HFFc6 (cell line): ENCODE measurements around the gene MRAP2. TPM values are rescaled to one million over a fixed set of nuclear protein-coding genes. Genes with fewer than 3 reads are reported as not detected.
"Not testable (repeated sequence)": the region's sequence is repeated elsewhere in the genome, so short reads cannot be mapped to it uniquely, and the experiment has no call there.

Source experiments
- DNase-seq: peaks from one replicate; pipeline ENCODE4 v3.0.0-alpha.2; 2018
- H3K27ac Mint-ChIP-seq: 2 replicates; pipeline ENCODE4 v1.8.0; 2020; ENCODE audit warnings: mild to moderate bottlenecking, mixed read lengths
- H3K27me3 Mint-ChIP-seq: 2 replicates; pipeline ENCODE4 v1.8.0; 2021; ENCODE audit warnings: mild to moderate bottlenecking, moderate library complexity, mixed read lengths; ENCODE audit not compliant: insufficient read depth
- H3K36me3 Mint-ChIP-seq: 2 replicates; pipeline ENCODE4 v1.8.0; 2021; ENCODE audit warnings: low read depth, mixed read lengths
- H3K4me1 Mint-ChIP-seq: 2 replicates; pipeline ENCODE4 v1.8.0; 2020; ENCODE audit warnings: low read depth, mixed read lengths
- H3K4me3 Mint-ChIP-seq: 2 replicates; pipeline ENCODE4 v1.8.0; 2020; ENCODE audit warnings: mild to moderate bottlenecking, moderate library complexity, mixed read lengths
- H3K9me3 Mint-ChIP-seq: 2 replicates; pipeline ENCODE4 v1.8.0; 2020; ENCODE audit warnings: mild to moderate bottlenecking, mixed read lengths
- total RNA-seq, 6 experiments: library from RNA; stranded (reverse); fragmentation: NEBNext Ultra II Directional; extraction: Animal tissue kit (Norgen Biotek cat#: 25700); gene quantifications; 2 replicates in 1 of 6; 3 replicates in 5 of 6; pipeline ENCODE4 v1.2.3, GENCODE V29; 2021
- TF ChIP-seq, protein P1 (sequence below): fragments of 200-600 bp; sonication (generic); IDR thresholded peaks from 2 replicates; pipeline ENCODE4 v1.5.0; 2021; ENCODE audit warnings: antibody characterized with exemption, mild to moderate bottlenecking

MRAP2 gene
- total RNA-seq, 6 experiments from 2014 or later: 0.07 TPM; not detected in 5

DNA sequence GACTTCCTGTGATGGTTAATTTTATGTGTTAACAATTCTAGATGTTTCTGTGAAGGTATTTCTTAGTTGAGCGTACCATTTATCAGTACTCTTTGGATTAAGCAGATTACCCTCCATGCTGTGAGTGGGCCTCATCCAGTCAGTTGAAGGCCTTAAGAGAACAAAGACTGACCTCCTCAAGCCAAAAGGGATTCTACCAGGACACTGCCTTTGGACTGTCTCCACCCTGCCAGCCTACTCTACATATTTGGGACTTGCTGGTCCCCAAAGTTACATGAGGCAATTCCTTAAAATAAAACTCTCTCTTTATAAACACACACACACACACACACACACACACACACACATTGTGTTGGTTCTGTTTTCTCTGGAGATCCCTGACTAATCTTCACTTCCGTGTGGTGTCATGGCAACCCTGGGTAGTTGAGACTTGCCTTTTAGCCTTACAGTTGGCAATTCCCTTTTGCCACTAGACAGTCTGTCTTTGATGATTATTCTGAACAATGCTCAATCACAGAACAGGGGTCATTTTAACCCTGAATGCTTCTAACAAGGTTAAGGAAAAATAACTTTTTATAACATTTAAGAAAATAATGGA is 32.2 kb downstream of the MRAP2 start:
- Mint-ChIP-seq H3K9me3 (peaks cover 3% of the 10 kb centered on the region; the same call in 1 of the 2 replicates), H3K4me1 (no peaks in the 10 kb centered on the region), H3K27me3 (peaks cover 6% of the 10 kb centered on the region), H3K4me3 (no peak overlapping the region), H3K36me3 (no peaks in the 10 kb centered on the region), H3K27ac (no peak overlapping the region)
- TF ChIP-seq, protein P1, sequence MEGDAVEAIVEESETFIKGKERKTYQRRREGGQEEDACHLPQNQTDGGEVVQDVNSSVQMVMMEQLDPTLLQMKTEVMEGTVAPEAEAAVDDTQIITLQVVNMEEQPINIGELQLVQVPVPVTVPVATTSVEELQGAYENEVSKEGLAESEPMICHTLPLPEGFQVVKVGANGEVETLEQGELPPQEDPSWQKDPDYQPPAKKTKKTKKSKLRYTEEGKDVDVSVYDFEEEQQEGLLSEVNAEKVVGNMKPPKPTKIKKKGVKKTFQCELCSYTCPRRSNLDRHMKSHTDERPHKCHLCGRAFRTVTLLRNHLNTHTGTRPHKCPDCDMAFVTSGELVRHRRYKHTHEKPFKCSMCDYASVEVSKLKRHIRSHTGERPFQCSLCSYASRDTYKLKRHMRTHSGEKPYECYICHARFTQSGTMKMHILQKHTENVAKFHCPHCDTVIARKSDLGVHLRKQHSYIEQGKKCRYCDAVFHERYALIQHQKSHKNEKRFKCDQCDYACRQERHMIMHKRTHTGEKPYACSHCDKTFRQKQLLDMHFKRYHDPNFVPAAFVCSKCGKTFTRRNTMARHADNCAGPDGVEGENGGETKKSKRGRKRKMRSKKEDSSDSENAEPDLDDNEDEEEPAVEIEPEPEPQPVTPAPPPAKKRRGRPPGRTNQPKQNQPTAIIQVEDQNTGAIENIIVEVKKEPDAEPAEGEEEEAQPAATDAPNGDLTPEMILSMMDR: no peak
- peak; percentile 72 for DNase-seq

DNA sequence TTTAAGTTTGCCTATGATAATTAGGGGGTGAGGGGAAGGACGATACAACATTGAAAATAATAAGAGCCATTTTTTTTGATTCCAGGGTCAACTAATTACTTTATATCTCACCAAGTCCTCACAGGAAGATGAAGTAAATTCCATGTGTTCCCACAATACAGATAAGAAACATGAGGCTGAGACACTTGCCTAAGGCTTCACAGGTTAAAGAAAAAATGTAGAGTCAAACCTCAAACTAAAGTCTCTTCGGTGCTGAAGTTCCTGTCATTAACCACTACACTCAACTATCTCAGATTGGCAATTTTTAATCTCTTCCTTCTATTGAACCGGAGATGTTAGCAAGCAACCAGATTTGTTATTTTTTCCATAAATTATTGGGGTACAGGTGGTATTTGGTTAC is 33.0 kb downstream of the MRAP2 start:
- DNase-seq: no peak
- Mint-ChIP-seq H3K27ac (no peak overlapping the region), H3K36me3 (no peaks in the 10 kb centered on the region), H3K4me1 (no peaks in the 10 kb centered on the region), H3K9me3 (peaks cover 3% of the 10 kb centered on the region; the same call in 1 of the 2 replicates), H3K4me3 (no peak overlapping the region), H3K27me3 (peaks cover 5% of the 10 kb centered on the region)
- TF ChIP-seq, protein P1: no peak

DNA sequence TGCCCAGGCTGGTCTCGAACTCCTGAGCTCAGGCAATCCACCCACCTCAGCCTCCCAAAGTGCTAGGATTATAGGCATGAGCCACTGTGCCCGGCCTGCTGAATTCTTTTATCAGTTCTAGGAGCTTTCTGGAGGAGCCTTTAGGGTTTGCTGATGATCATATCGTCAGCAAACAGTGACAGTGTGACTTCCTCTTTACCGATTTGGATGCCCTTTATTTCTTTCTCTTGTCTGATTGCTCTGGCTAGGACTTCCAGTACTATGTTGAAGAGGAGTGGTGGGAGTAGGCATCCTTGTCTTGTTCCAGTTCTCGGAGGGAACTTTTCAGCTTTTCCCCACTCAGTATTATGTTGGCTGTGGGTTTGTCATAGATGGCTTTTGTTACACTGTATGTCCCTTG is 35.3 kb downstream of the MRAP2 start:
- not testable (repeated sequence) for H3K9me3 Mint-ChIP-seq, DNase-seq, H3K4me1 Mint-ChIP-seq, H3K4me3 Mint-ChIP-seq, H3K27me3 Mint-ChIP-seq, H3K36me3 Mint-ChIP-seq, H3K27ac Mint-ChIP-seq

DNA sequence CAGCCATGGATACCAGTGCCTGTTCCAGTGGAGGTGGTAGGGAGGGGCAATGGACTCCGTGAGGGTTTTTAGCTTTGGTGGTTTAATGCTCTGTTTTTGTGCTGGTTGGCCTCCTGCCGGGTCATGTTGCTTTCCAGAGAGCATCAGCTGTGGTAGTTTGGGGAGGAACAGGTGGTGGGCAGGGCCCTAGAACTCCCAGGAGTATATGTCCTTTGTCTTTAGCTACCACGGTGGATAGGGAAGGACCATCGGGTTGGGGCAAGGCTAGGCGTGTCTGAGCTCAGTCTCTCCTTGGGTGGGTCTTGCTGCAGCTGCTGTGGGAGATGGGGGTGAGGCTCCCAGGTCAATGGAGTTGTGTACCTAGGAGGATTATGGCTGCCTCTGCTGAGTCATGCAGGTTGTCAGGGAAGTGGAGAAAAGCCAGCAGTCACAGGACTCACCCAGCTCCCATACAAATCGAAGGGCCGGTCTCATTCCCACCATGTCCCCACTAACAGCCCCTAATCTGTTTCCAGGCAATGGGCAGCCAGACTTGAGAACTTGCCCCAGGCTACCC is 38.9 kb downstream of the MRAP2 start:
- H3K27me3 Mint-ChIP-seq: peaks cover 2% of the 10 kb centered on the region
- no peak overlapping the region for H3K27ac Mint-ChIP-seq
- TF ChIP-seq, protein P1: no peak
- DNase-seq: no peak
- no peak overlapping the region for H3K4me3 Mint-ChIP-seq
- no peaks in the 10 kb centered on the region for H3K4me1 Mint-ChIP-seq
- no peaks in the 10 kb centered on the region for H3K36me3 Mint-ChIP-seq
- H3K9me3 Mint-ChIP-seq: no peaks in the 10 kb centered on the region; the same call in 1 of the 2 replicates

DNA sequence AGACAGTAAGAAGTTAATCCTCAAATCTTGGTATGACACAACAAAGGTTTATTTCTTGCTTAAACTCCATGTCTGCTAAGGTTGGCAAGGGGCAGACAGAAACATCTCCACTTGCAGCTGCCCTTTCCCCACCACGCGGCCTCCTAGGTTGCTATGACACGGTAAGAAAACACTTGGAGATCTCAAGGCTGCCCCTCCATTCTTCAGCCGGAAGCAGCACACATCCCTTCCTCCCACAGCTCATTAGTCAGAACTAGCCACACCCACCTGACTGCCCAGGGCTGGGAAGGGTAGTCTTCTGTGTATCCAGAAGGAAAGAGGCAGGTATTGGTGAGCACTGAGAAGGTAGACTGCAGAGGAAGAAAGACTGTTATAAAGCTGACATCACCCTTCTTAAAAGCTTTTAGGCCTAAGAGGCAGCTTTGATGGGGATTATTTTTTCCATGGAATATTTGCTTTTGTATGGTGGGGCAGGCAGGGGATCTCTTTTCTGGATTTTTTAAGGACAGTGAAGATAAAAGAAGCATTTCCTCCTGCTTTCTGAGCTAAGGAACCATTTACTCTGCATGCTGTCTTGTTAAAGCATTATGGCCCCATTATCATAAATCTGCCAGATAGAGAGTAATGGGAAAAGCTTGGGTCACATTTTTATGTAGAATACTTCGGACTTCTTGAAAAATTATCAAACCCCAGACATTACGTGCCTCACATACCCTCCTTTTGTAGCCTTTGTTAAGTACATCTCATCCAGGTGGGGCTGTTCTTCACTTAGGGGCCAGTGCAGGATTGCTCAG is 41.6 kb downstream of the MRAP2 start:
- Mint-ChIP-seq H3K9me3 (no peaks in the 10 kb centered on the region), H3K4me1 (no peaks in the 10 kb centered on the region), H3K27ac (no peak overlapping the region), H3K4me3 (no peak overlapping the region), H3K36me3 (no peaks in the 10 kb centered on the region), H3K27me3 (no peaks in the 10 kb centered on the region; the same call in 1 of the 2 replicates)
- TF ChIP-seq, protein P1: no peak
- no peak for DNase-seq

DNA sequence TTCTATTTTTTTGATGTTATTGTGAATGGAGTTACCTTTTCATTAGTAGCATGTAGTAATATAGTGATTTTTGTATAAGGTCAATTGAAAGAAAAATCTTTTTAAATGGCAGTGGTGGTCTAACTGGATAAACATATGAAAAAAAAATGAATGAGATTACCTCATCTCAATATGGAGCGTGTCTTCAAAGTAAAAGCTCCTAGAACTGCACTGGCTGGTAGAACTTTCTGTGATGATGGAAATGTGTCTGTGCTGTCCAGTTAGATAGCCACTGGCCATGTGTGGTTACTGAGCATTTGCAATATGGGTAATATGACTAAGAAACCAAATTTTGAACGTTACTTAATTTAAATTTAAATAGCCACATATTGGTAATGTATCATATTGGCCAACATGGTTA is 44.1 kb downstream of the MRAP2 start:
- Mint-ChIP-seq H3K36me3 (no peaks in the 10 kb centered on the region), H3K4me1 (no peaks in the 10 kb centered on the region), H3K9me3 (no peaks in the 10 kb centered on the region), H3K4me3 (no peak overlapping the region), H3K27me3 (no peaks in the 10 kb centered on the region), H3K27ac (no peak overlapping the region)
- TF ChIP-seq, protein P1: no peak
- no peak for DNase-seq
